Activated T-helper 2 cell treated with anti-CD3 and anti-CD28 coated beads, Interferon-gamma antibody, Interleukin-2, Interleukin-4, amounts not matched to agents 10 μg/mL and 5 μg/mL and 100 μg/mL, durations not matched to agents 14 hours and 24 hours and 36 hours (primary cell): ENCODE measurements around the gene KCNQ4. TPM values are rescaled to one million over a fixed set of nuclear protein-coding genes. Genes with fewer than 3 reads are reported as not detected.

Source experiments
- DNase-seq: peaks from one replicate; pipeline ENCODE4 v3.0.0; 2021; ENCODE audit warnings: low spot score
- H3K27ac Mint-ChIP-seq: one replicate; pipeline ENCODE4 v1.8.0; 2021; ENCODE audit warnings: mixed read lengths
- H3K27me3 Mint-ChIP-seq: one replicate; pipeline ENCODE4 v1.8.0; 2021; ENCODE audit warnings: low read depth, mixed read lengths
- H3K36me3 Mint-ChIP-seq: one replicate; pipeline ENCODE4 v1.8.0; 2021; ENCODE audit warnings: low read depth, mixed read lengths
- H3K4me1 Mint-ChIP-seq: one replicate; pipeline ENCODE4 v1.8.0; 2021; ENCODE audit warnings: low read depth, mixed read lengths
- H3K4me3 Mint-ChIP-seq: one replicate; pipeline ENCODE4 v1.8.0; 2021; ENCODE audit warnings: low read depth, mild to moderate bottlenecking, moderate library complexity, mixed read lengths
- H3K9me3 Mint-ChIP-seq: one replicate; pipeline ENCODE4 v1.8.0; 2021; ENCODE audit warnings: mixed read lengths
- intact Hi-C: fragments of 100-400 bp; cut with micrococcal nuclease; formaldehyde crosslinking; loops from one replicate; pipeline ENCODE4 v1.15.1; 2023
- total RNA-seq: library from RNA; stranded (reverse); gene quantifications from 2 replicates; pipeline ENCODE4 v1.2.3, GENCODE V29; 2022

KCNQ4 gene
- 0.57 and 0.78 TPM in 2 replicates for total RNA-seq

GRCh38 chr1:40783001-40783905 lies at the start of gene KCNQ4:
Gene KCNQ4, plus strand, starts transcription at chr1:40783787. Its CDS starts 307 bp downstream, at chr1:40784094.
- no peak within 1 kb of the TSS for H3K27ac Mint-ChIP-seq
- DNase-seq, result no peak
- H3K4me3 Mint-ChIP-seq, result peak within 1 kb of the TSS; percentile 70
- peaks cover 6% of the 10 kb centered on the region for H3K4me1 Mint-ChIP-seq
- H3K27me3 Mint-ChIP-seq, result peaks cover 38% of the 10 kb centered on the region
- H3K9me3 Mint-ChIP-seq, result no peaks in the 10 kb centered on the region
- intact Hi-C loops, result no loop called here
- H3K36me3 Mint-ChIP-seq, result peaks cover 7% of the 10 kb centered on the region

- DNase-seq, result no peak
- intact Hi-C loops, result no loop called here
- no peak overlapping the region for H3K4me3 Mint-ChIP-seq
Observed at GRCh38 chr1:40734882-40735628, 48.5 kb upstream of the KCNQ4 start.

GRCh38 chr1:40736085-40736531 lies 47.5 kb upstream of the KCNQ4 start:
- Mint-ChIP-seq H3K9me3 (no peaks in the 10 kb centered on the region), H3K36me3 (peaks cover 42% of the 10 kb centered on the region), H3K4me3 (no peak overlapping the region), H3K27ac (no peak overlapping the region), H3K27me3 (no peaks in the 10 kb centered on the region), H3K4me1 (peaks cover 19% of the 10 kb centered on the region)
- no peak for DNase-seq
- intact Hi-C loops, result no loop called here

More at GRCh38 chr1:40734882-40735628, 48.5 kb upstream of the KCNQ4 start:
- Mint-ChIP-seq H3K4me1 (peaks cover 23% of the 10 kb centered on the region), H3K27ac (no peak overlapping the region), H3K9me3 (no peaks in the 10 kb centered on the region), H3K27me3 (no peaks in the 10 kb centered on the region), H3K36me3 (peaks cover 40% of the 10 kb centered on the region)

- no peaks in the 10 kb centered on the region for H3K27me3 Mint-ChIP-seq
- H3K4me1 Mint-ChIP-seq, result peaks cover 25% of the 10 kb centered on the region
Observed at GRCh38 chr1:40738831-40739230, 44.8 kb upstream of the KCNQ4 start.

GRCh38 chr1:40739455-40740008 lies 44.1 kb upstream of the KCNQ4 start:
- Mint-ChIP-seq H3K27me3 (no peaks in the 10 kb centered on the region), H3K36me3 (peaks cover 62% of the 10 kb centered on the region), H3K27ac (peak overlapping the region; percentile 5), H3K4me1 (peaks cover 25% of the 10 kb centered on the region), H3K4me3 (no peak overlapping the region), H3K9me3 (no peaks in the 10 kb centered on the region)
- no peak for DNase-seq
- intact Hi-C loops, result loop anchor here (5.0 kb wide), 1 partner anchor 32 kb away; no protein-coding TSS in a partner anchor

More at GRCh38 chr1:40738831-40739230, 44.8 kb upstream of the KCNQ4 start:
- H3K4me3 Mint-ChIP-seq, result no peak overlapping the region
- no peak for DNase-seq
- peaks cover 58% of the 10 kb centered on the region for H3K36me3 Mint-ChIP-seq
- intact Hi-C loops, result no loop called here
- no peaks in the 10 kb centered on the region for H3K9me3 Mint-ChIP-seq
- H3K27ac Mint-ChIP-seq, result peak overlapping the region; percentile 3

GRCh38 chr1:40740039-40740996 lies 43.3 kb upstream of the KCNQ4 start:
- no peak for DNase-seq
- Mint-ChIP-seq H3K9me3 (no peaks in the 10 kb centered on the region), H3K36me3 (peaks cover 67% of the 10 kb centered on the region), H3K27me3 (no peaks in the 10 kb centered on the region), H3K4me3 (no peak overlapping the region), H3K27ac (no peak overlapping the region), H3K4me1 (peaks cover 23% of the 10 kb centered on the region)
- intact Hi-C loops, result loop anchor here (5.0 kb wide), 1 partner anchor 33 kb away; no protein-coding TSS in a partner anchor

- DNase-seq, result no peak
- Mint-ChIP-seq H3K27me3 (no peaks in the 10 kb centered on the region), H3K4me3 (no peak overlapping the region), H3K9me3 (no peaks in the 10 kb centered on the region), H3K27ac (peak overlapping the region; percentile 15), H3K36me3 (peaks cover 75% of the 10 kb centered on the region), H3K4me1 (peaks cover 31% of the 10 kb centered on the region)
- intact Hi-C loops, result loop anchor here (5.0 kb wide), 1 partner anchor 34 kb away; no protein-coding TSS in a partner anchor
Observed at GRCh38 chr1:40740997-40741736, 42.4 kb upstream of the KCNQ4 start.

- intact Hi-C loops, result loop anchor here (2.0 to 5.0 kb wide), 2 partner anchors 35 to 50 kb away; no protein-coding TSS in a partner anchor
- peaks cover 86% of the 10 kb centered on the region for H3K36me3 Mint-ChIP-seq
- DNase-seq, result no peak
- no peaks in the 10 kb centered on the region for H3K27me3 Mint-ChIP-seq
- no peaks in the 10 kb centered on the region for H3K9me3 Mint-ChIP-seq
- H3K4me1 Mint-ChIP-seq, result peaks cover 34% of the 10 kb centered on the region
- H3K27ac Mint-ChIP-seq, result peak overlapping the region; percentile 76
- no peak overlapping the region for H3K4me3 Mint-ChIP-seq
Observed at GRCh38 chr1:40742363-40743061, 41.1 kb upstream of the KCNQ4 start.

- intact Hi-C loops, result loop anchor here (2.0 to 5.0 kb wide), 2 partner anchors 36 to 51 kb away; no protein-coding TSS in a partner anchor
- no peak for DNase-seq
- Mint-ChIP-seq H3K36me3 (peaks cover 88% of the 10 kb centered on the region), H3K27ac (no peak overlapping the region), H3K4me1 (peaks cover 34% of the 10 kb centered on the region), H3K27me3 (no peaks in the 10 kb centered on the region), H3K4me3 (no peak overlapping the region), H3K9me3 (no peaks in the 10 kb centered on the region)
Observed at GRCh38 chr1:40743452-40743851, 40.1 kb upstream of the KCNQ4 start.

- Mint-ChIP-seq H3K27me3 (no peaks in the 10 kb centered on the region), H3K36me3 (peaks cover 88% of the 10 kb centered on the region), H3K27ac (no peak overlapping the region), H3K4me3 (no peak overlapping the region), H3K4me1 (peaks cover 34% of the 10 kb centered on the region), H3K9me3 (no peaks in the 10 kb centered on the region)
- intact Hi-C loops, result loop anchor here (2.0 to 5.0 kb wide), 2 partner anchors 37 to 51 kb away; no protein-coding TSS in a partner anchor
- no peak for DNase-seq
Observed at GRCh38 chr1:40743860-40744259, 39.7 kb upstream of the KCNQ4 start.

GRCh38 chr1:40745176-40745575 lies 38.4 kb upstream of the KCNQ4 start:
- Mint-ChIP-seq H3K4me1 (peaks cover 34% of the 10 kb centered on the region), H3K27me3 (no peaks in the 10 kb centered on the region), H3K27ac (no peak overlapping the region), H3K9me3 (no peaks in the 10 kb centered on the region), H3K36me3 (peaks cover 85% of the 10 kb centered on the region), H3K4me3 (no peak overlapping the region)
- no peak for DNase-seq
- intact Hi-C loops, result no loop called here
